ENCODE measurements around the gene OXCT1. TPM values are rescaled to one million over a fixed set of nuclear protein-coding genes. Genes with fewer than 3 reads are reported as not detected.

OXCT1 gene
- total RNA-seq, 1 experiment from 2014 or later: 14.2 TPM

- H3K4me1 Mint-ChIP-seq (ENCODE audit: low read depth, unreplicated experiment): peaks cover 20% of the 10 kb centered on the region
- H3K27ac Mint-ChIP-seq (ENCODE audit: unreplicated experiment): no peak overlapping the region
- no TSS peak for BruUV-seq (replicated peaks)
- no peaks in the 10 kb centered on the region for H3K36me3 Mint-ChIP-seq (ENCODE audit: insufficient read depth, unreplicated experiment)
- H3K27me3 Mint-ChIP-seq (ENCODE audit: unreplicated experiment): no peaks in the 10 kb centered on the region
- DNase-seq: no peak
- intact Hi-C loops (cut with micrococcal nuclease; ENCODE audit: unreplicated experiment): no loop called here
- TF ChIP-seq CTCF (IDR thresholded peaks at IDR 0.05; ENCODE audit: unreplicated experiment): no peak
- no peak overlapping the region for H3K4me3 Mint-ChIP-seq (ENCODE audit: low read depth, unreplicated experiment)
- CTCF ChIA-PET: interaction anchor here (0.6 kb wide), 1 partner anchor 63 kb away, joined by 3 read pairs; no protein-coding TSS in a partner anchor
- no peaks in the 10 kb centered on the region for H3K9me3 Mint-ChIP-seq (ENCODE audit: low read depth, unreplicated experiment)
Measured at GRCh38 chr5:41796061-41796460, 74.2 kb downstream of the OXCT1 start.

- no peak overlapping the region for H3K4me3 Mint-ChIP-seq (ENCODE audit: low read depth, unreplicated experiment)
- CTCF ChIA-PET: no interaction called here
Measured at GRCh38 chr5:41795125-41795524, 75.1 kb downstream of the OXCT1 start.

GRCh38 chr5:41794471-41794870, 75.8 kb downstream of the OXCT1 start:
- Mint-ChIP-seq H3K27me3 (ENCODE audit: unreplicated experiment) (no peaks in the 10 kb centered on the region), H3K4me3 (ENCODE audit: low read depth, unreplicated experiment) (no peak overlapping the region), H3K9me3 (ENCODE audit: low read depth, unreplicated experiment) (no peaks in the 10 kb centered on the region), H3K4me1 (ENCODE audit: low read depth, unreplicated experiment) (peaks cover 20% of the 10 kb centered on the region), H3K27ac (ENCODE audit: unreplicated experiment) (peak overlapping the region; percentile 69), H3K36me3 (ENCODE audit: insufficient read depth, unreplicated experiment) (no peaks in the 10 kb centered on the region)
- peak; percentile 8 for DNase-seq
- CTCF ChIA-PET: interaction anchor here (0.8 to 1.1 kb wide), 3 partner anchors 14 to 41 kb away, joined by 3 to 4 read pairs (median 4); no protein-coding TSS in a partner anchor
- TF ChIP-seq CTCF (IDR thresholded peaks at IDR 0.05; ENCODE audit: unreplicated experiment): no peak
- BruUV-seq (replicated peaks): no TSS peak
- intact Hi-C loops (cut with micrococcal nuclease; ENCODE audit: unreplicated experiment): no loop called here

More at GRCh38 chr5:41795125-41795524, 75.1 kb downstream of the OXCT1 start:
- Mint-ChIP-seq H3K27me3 (ENCODE audit: unreplicated experiment) (no peaks in the 10 kb centered on the region), H3K9me3 (ENCODE audit: low read depth, unreplicated experiment) (no peaks in the 10 kb centered on the region), H3K4me1 (ENCODE audit: low read depth, unreplicated experiment) (peaks cover 20% of the 10 kb centered on the region), H3K36me3 (ENCODE audit: insufficient read depth, unreplicated experiment) (no peaks in the 10 kb centered on the region), H3K27ac (ENCODE audit: unreplicated experiment) (peak overlapping the region; percentile 69)
- intact Hi-C loops (cut with micrococcal nuclease; ENCODE audit: unreplicated experiment): no loop called here
- DNase-seq: no peak
- no peak for TF ChIP-seq CTCF (IDR thresholded peaks at IDR 0.05; ENCODE audit: unreplicated experiment)
- no TSS peak for BruUV-seq (replicated peaks)

- Mint-ChIP-seq H3K9me3 (ENCODE audit: low read depth, unreplicated experiment) (no peaks in the 10 kb centered on the region), H3K4me1 (ENCODE audit: low read depth, unreplicated experiment) (peaks cover 20% of the 10 kb centered on the region), H3K27me3 (ENCODE audit: unreplicated experiment) (no peaks in the 10 kb centered on the region), H3K4me3 (ENCODE audit: low read depth, unreplicated experiment) (no peak overlapping the region), H3K27ac (ENCODE audit: unreplicated experiment) (no peak overlapping the region), H3K36me3 (ENCODE audit: insufficient read depth, unreplicated experiment) (no peaks in the 10 kb centered on the region)
- TF ChIP-seq CTCF (IDR thresholded peaks at IDR 0.05; ENCODE audit: unreplicated experiment): no peak
- CTCF ChIA-PET: interaction anchor here (1.1 kb wide), 1 partner anchor 42 kb away, joined by 4 read pairs; no protein-coding TSS in a partner anchor
- no TSS peak for BruUV-seq (replicated peaks)
- intact Hi-C loops (cut with micrococcal nuclease; ENCODE audit: unreplicated experiment): no loop called here
- DNase-seq: no peak
Measured at GRCh38 chr5:41793141-41793770, 77.0 kb downstream of the OXCT1 start.

All from Calu3 (cell line).